Mononuclear cell (primary cell): ENCODE results near the gene INPP5A. TPM values are rescaled to one million over a fixed set of nuclear protein-coding genes. Genes with fewer than 3 reads are reported as not detected.
"Not testable (repeated sequence)": the region's sequence is repeated elsewhere in the genome, so short reads cannot be mapped to it uniquely, and the experiment has no call there.

Source experiments
- H3K27me3 ChIP-seq: 2 replicates; pipeline ENCODE4 v1.6.0; 2011; ENCODE audit warnings: low read length, control low read depth; ENCODE audit not compliant: insufficient read depth
- H3K4me1 ChIP-seq: 2 replicates; pipeline ENCODE4 v1.5.1; 2011; ENCODE audit warnings: mild to moderate bottlenecking, low read length, control low read depth; ENCODE audit not compliant: insufficient read depth
- H3K4me3 ChIP-seq: 2 replicates; pipeline ENCODE4 v1.5.1; 2011; ENCODE audit warnings: mild to moderate bottlenecking, low read length, moderate library complexity
- H3K9me3 ChIP-seq: 2 replicates; pipeline ENCODE4 v1.5.1; 2011; ENCODE audit warnings: low read depth, mild to moderate bottlenecking, control low read depth, low read length
- total RNA-seq: library from RNA; depleted of rRNA; stranded (reverse); fragments of >200 nt; gene quantifications from one replicate; pipeline ENCODE4 v1.2.3, GENCODE V29; 2012

INPP5A gene
- total RNA-seq, 1 donor, result 18.6 TPM

DNA sequence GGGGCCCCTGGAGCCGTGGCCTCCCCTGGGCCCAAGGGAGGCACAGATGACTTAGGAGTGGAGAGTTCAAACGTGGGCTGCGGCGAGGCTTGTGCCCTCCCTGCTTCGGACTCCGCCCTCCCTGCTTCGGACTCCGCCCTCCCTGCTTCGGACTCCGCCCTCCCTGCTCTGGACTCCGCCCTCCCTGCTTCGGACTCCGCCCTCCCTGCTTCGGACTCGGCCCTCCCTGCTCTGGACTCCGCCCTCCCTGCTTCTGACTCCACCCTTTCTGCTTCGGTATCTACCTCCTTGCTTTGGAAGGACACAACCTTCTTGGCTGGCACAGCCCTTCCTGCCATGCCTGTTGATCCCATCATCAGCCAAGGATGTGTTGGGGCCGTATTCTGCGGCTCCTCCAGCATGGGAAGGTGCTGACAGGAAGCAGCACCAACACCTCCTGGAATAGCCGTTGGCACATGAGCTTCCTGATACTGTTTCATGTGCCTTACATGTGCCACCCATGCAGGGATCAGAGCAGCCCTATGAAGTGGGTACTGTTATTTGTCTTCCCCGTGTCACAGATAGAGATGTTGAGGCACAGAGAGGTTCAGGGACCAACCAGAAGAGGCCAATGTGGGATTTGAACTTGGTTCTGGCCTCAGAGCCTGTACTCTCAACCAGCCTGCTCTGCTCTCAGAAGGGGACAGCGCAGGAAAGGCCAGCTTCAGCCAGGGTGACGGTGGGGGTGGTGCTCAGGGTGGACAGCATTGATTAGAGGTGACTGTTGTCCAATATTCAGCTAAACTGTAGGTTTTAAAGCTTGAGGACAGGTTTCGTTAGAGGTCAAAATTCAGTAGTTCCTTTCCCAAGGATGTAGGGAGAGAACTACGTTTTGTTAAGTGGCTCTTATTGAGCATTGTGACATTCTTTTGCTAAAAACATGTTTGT is 133.9 kb downstream of the INPP5A start:
- Histone ChIP-seq H3K27me3 (no peaks in the 10 kb centered on the region), H3K4me3 (no peak overlapping the region), H3K4me1 (no peaks in the 10 kb centered on the region), H3K9me3 (no peaks in the 10 kb centered on the region)

DNA sequence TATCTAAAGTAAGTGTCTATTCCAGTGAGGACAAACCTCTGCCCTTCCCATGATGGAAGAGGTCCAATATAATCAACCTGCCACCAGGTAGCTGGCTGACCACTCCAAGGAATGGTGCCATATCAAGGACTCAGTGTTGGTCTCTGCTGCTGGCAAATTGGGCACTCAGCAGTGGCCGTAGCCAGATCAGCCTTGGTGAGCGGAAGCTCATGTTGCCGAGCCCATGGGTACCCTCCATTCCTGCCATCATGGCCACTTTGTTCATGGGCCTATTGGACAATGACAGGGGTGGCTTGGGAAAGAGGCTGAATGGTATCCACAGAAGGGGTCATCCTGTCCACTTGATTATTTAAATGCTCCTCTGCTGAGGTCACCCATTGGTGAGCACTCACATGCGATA is 136.2 kb downstream of the INPP5A start:
- not testable (repeated sequence) for H3K9me3 ChIP-seq, H3K4me3 ChIP-seq, H3K4me1 ChIP-seq, H3K27me3 ChIP-seq

DNA sequence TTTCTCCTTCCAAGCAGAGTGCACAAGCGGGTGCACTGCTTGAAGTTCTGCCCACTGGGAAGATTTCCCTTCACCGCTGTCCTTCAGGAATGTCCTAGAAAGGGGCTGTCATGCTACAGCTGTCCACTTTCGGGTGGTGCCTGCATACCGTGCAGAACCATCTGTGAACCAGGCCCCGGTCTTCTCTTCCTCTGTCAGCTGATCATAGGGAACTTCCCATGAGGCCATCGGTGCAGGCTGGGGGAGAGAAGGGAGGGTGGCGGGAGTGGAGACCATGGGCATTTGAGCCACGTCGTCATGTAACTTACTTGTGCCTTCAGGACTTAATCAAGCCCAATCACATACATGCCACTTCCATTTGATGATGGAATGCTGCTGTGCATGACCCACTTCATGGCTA is 136.7 kb downstream of the INPP5A start:
- Histone ChIP-seq H3K27me3 (no peaks in the 10 kb centered on the region), H3K4me1 (no peaks in the 10 kb centered on the region), H3K9me3 (no peaks in the 10 kb centered on the region), H3K4me3 (no peak overlapping the region)

DNA sequence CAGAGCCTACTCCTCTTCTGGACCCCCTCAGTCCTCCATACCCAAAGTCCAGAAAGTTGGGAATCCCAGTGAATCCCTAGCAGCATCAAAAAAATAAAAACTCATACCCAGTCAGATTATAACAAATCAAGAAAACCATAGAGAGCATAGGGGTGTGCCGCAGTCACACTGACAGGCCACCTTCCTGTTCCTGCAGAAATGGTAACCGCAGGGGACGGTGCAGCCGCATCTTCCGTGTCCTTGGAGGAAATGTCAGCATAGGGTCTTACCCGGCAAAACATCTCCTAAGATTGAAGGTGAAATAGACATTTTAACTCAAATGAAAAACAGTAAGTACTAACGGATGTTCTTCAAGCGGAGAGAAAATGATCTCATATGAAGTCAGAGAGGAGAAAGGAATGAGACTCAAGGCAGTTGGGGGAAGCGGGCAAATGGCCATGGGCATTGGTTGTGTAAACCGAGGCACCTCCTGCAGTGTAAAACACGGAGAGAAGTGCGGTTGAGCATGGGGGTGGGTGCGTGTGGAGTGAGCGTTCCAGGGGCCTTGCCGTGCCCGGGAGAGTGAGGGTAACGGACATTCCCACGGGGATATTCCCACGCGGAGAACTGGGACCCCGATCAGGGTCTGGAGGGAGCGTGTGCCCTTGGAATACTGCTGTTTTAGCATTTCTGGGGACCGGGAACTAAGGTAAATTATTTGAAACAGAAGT is 137.6 kb downstream of the INPP5A start:
- Histone ChIP-seq H3K4me1 (no peaks in the 10 kb centered on the region), H3K4me3 (no peak overlapping the region), H3K9me3 (no peaks in the 10 kb centered on the region), H3K27me3 (no peaks in the 10 kb centered on the region)

DNA sequence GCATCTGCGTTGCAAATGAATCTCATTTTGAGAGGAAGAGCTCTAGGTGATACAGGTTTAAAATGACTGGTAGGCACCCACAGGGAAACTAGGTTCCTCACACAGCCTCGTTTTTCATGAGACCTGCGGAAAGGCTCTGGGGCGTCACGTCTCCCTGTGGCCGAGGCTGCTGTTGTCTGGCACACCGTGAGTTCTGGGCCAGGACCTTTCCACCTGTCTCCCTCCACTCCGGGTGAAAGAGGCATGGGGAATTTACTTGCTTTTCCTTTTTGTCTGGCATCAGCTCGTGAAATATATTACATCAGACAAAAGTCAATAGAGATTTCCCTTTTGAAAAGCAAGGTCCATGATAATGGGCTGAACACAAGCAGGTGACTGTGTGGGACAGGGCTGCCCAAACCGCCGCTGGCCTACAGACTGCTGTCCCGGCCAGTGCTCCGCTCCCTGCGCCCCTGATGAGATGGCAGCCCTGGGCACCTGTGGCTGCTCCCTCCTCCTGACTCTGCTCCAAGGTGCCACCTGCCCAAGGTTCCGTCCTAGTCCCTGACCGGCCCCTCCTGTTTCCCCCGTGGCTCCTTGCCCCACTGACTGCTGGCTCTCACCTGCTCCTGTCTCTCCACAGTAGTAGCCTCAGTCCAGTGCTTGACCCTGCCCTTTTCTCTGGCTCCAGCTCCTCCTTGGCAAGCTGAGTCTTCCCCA is 138.8 kb downstream of the INPP5A start:
- no peaks in the 10 kb centered on the region for H3K4me1 ChIP-seq
- no peaks in the 10 kb centered on the region for H3K9me3 ChIP-seq
- no peaks in the 10 kb centered on the region for H3K27me3 ChIP-seq
- no peak overlapping the region for H3K4me3 ChIP-seq

DNA sequence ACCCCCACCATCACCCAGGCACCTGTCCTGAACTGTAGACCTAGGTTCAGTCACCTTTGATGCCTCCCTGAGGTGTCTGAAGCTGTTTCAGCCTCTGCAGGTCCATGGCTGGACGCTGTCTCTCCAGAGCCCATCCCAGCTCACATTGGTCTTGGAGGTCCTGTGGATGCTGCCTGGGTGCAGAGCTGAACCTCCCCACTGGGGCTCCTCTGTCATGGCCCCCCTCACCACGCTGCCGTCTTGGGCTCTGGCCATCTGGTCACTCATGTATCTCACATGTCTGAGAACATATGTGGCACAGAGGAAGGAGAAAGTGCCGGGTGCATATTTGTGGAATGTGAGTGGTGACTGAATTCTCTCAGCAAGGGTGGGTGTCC is 139.5 kb downstream of the INPP5A start:
- Histone ChIP-seq H3K27me3 (no peaks in the 10 kb centered on the region), H3K4me3 (no peak overlapping the region), H3K4me1 (no peaks in the 10 kb centered on the region), H3K9me3 (no peaks in the 10 kb centered on the region)

DNA sequence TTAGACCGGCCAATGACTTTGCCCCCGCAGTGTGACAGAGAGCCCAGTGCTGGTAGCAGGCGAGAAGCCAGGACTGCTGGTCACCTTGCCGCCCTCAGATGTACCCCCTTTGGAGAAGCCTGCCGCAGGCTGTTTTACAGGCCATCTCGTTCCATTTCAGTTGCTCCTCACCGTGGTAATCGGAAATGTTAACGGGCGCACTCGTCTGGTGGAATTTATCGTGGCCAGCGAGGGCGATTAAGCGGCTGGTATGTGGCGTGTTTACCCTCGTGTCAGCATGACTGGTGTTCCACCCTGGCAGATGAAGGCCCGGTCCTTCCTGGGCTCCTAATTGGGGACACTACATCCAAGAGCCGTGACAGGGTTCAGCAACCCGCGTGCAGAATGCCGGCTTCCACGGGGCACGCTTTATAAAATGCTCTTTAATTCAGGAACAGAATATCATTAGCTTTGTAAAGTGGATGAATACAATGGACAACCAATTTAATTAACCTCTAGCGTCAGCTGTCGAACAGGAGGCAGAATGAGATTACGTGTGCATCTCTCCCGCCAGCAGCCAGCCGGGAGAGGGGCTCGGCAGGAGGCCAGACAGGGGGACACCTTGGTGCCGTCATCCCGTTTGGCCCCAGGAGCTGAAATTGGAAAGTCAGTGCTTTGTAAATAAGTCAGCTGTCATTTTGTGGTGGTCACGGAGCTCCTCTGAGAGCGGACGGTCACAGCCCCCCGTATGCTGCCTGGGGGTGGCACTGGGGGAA is 140.1 kb downstream of the INPP5A start:
- Histone ChIP-seq H3K27me3 (no peaks in the 10 kb centered on the region), H3K4me1 (no peaks in the 10 kb centered on the region), H3K9me3 (no peaks in the 10 kb centered on the region), H3K4me3 (no peak overlapping the region)

DNA sequence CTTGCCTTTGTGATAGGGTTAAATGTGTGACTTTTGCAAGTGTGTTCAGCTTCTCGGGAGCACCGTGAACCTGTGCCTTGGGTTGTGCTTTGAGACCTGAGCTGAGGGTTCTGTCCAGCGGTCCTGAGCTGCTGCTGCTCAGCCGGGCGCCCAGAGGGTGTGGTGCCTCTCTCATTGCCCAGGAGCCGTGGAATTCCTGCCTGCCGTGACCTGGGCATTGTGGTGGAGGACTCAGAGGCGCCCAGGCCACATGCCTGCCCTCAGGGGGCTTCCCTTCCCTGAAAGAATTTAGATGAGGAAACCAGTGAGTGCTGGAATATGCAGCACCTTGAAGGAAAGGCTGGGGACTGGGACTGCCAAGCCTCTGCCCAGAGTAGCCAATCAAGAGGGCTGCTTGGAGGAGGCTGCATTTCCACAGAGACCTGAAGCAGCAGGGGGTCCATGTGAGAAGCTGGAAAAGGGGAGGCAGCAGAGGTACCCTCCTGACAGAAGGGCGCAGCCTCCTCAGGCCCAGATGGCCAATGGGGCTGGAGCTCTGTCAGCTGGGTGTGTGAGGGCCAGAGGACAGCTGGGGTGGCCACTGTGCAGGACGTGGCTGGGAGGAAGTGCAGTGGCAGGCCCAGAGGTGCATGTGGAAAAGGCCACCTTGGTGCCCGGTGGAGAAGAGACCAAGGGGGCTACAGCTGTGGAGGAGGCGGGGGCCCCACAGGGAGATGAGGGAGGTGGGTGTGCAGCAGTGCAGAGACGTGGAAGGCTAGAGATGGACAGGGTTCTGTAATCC is 141.0 kb downstream of the INPP5A start:
- no peaks in the 10 kb centered on the region for H3K27me3 ChIP-seq
- no peaks in the 10 kb centered on the region for H3K9me3 ChIP-seq
- peaks cover under 1% of the 10 kb centered on the region for H3K4me1 ChIP-seq
- no peak overlapping the region for H3K4me3 ChIP-seq

DNA sequence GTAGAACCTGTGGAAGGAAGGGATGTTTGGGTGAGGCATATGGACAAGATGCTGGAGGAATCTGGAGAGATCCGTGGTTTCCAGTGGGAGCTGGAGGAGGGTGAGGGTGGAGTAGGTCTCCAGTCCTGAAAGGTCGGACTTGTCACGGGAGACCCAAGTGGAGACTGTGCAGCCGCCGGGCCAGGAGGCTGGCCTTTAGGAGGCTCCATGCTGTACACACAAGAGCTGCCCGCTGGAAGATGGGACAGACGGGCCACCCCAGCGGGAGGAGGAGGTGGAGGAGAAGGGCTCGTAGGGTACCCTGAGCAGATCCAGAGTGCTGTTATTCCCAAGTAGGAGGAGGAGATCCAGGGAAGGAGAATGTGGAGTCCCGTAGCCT is 141.6 kb downstream of the INPP5A start:
- peaks cover 6% of the 10 kb centered on the region for H3K4me1 ChIP-seq
- H3K4me3 ChIP-seq, result no peak overlapping the region
- H3K9me3 ChIP-seq, result no peaks in the 10 kb centered on the region
- H3K27me3 ChIP-seq, result no peaks in the 10 kb centered on the region

DNA sequence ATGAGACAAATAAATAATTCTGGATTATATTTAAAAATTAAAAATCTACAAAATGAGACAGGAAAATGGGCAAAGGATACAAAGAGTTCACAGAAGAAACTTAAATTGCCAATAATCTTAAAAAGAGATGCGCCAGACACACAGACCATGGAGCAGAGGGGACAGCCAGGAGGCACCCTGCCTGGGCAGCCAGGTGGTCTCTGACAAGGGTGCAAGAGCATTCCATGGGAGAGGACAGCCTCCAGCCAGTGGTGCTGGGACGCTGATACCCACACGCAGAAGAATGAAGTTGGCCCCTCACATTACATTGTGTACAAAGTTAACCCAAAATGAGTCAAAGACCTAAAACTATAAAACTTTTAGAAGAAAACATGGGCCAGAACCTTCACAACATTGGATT is 142.1 kb downstream of the INPP5A start:
- peaks cover 10% of the 10 kb centered on the region for H3K4me1 ChIP-seq
- no peaks in the 10 kb centered on the region for H3K27me3 ChIP-seq
- no peak overlapping the region for H3K4me3 ChIP-seq
- H3K9me3 ChIP-seq, result no peaks in the 10 kb centered on the region

DNA sequence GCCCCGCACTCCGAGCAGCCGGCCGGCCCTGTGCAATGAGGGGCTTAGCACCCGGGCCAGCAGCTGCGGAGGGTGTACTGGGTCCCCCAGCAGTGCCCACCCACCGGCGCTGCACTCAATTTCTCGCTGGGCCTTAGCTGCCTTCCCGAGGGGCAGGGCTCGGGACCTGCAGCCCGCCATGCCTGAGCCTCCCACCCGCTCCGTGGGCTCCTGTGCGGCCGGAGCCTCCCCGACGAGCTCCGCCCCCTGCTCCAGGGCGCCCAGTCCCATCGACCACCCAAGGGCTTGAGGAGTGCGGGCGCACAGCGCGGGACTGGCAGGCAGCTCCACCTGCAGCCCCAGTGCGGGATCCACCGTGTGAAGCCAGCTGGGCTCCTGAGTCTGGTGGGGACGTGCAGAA is 143.2 kb downstream of the INPP5A start:
- peaks cover 21% of the 10 kb centered on the region for H3K4me1 ChIP-seq
- H3K27me3 ChIP-seq, H3K9me3 ChIP-seq, H3K4me3 ChIP-seq: not testable (repeated sequence)

DNA sequence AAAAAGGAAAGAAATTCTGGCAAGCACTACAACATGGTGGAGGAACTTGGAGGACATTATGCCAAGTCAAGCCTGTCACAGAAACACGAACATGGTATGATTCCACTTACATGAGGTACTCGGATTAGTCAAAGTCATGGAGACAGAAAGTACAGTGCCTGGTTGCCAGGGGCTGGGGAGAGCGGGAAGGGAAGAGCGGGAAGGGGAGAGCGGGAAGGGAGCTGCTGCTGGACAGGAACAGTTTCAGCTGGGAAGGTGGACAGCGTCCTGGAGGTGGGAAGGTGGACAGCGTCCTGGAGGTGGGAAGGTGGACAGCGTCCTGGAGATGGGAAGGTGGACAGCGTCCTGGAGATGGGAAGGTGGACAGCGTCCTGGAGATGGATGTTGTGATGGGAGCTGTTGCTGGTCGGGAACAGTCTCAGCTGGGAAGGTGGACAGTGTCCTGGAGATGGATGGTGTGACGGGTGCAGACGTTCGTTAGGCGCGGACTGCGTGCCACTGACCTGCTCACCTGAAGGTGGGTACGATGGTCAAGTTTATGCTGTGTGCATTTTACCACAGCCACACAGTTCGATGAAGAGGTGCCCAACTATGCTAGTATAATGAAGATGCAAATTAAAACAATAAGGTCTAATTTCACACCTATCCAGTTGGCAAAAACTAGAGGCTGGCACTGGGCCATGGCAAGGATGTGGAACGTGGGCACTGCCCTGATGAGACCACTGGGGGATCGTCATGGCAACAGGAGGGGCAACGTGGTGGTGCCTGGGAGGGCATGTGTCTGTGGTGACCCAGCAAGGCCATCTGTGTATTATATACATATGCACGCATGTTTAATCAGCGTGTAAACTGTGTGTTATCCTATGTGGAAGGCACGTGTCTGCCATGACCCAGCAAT is 144.5 kb downstream of the INPP5A start:
- Histone ChIP-seq H3K4me1 (peaks cover 24% of the 10 kb centered on the region), H3K27me3 (no peaks in the 10 kb centered on the region), H3K9me3 (no peaks in the 10 kb centered on the region), H3K4me3 (no peak overlapping the region)

DNA sequence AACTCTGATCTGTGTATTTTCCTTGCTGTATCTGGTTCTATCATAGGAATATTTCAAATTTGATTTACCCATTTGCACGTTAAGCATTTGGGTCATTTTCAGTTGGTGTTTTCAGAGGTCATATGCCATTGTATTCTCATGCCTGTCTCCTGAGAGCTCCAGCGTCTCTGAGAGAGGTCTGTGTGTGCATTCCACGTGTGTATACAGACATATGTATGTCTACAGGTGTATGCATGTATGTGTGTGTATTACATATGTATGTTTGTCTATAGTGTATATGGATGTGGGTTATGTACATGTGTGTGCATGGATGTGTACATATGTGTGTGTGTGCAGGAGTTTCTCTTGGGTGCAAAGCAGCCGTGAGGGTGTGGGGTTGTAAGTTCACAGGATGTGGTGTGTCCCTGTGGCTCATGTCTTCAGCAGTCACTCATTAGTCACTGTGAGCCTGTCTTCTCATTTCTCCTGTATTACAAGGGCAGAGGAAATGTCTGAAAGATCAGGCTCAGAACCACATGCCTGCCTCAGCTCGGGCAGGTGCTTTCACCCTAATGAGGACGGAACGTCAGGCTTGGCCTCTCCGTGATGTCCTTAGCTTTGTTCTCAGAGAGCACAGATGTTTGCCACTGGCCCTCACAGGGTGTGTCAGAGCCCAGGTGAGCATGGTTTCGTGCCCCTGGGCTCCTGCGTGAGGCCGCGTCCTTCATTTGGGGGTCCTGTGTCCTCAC is 146.7 kb downstream of the INPP5A start:
- H3K9me3 ChIP-seq, result no peaks in the 10 kb centered on the region

More for the DNA sequence above, 146.7 kb downstream of the INPP5A start:
- Histone ChIP-seq H3K4me1 (peaks cover 24% of the 10 kb centered on the region), H3K27me3 (no peaks in the 10 kb centered on the region), H3K4me3 (no peak overlapping the region)
